HepG2 (cell line): Measurements from ENCODE around the gene WDR73. TPM values are rescaled to one million over a fixed set of nuclear protein-coding genes. Genes with fewer than 3 reads are reported as not detected.
A peak's percentile ranks its signal among the peaks of the same experiment; 100 is the strongest.

Experiments used
- EHMT2 ChIP-seq: fragments of 200-600 bp; sonication (generic); IDR thresholded peaks from 2 replicates; pipeline ENCODE4 v1.7.0; 2017; ENCODE audit warnings: antibody characterized with exemption, low read depth, low read length, borderline replicate concordance
- FLYWCH1 ChIP-seq: sonication (generic); formaldehyde crosslinking; IDR thresholded peaks from 2 replicates; pipeline ENCODE4 v1.8.1; 2023; ENCODE audit warnings: mild to moderate bottlenecking, missing genetic modification reagents
- KLF16 ChIP-seq, 2 experiments: sonication (generic) in 1 of 2; formaldehyde crosslinking in 1 of 2; IDR thresholded peaks; 2 replicates each; pipeline versions ENCODE4 v1.6.1 to v1.8.0; 2016 to 2023; ENCODE audit warnings: missing genetic modification reagents in 2 of 2, missing compliant biosample characterization in 1 of 2
- MTF2 ChIP-seq: sonication (generic); formaldehyde crosslinking; IDR thresholded peaks from 2 replicates; pipeline ENCODE4 v1.5.0; 2020; ENCODE audit warnings: missing genetic modification reagents, borderline replicate concordance
- NFE2 ChIP-seq: sonication (generic); formaldehyde crosslinking; IDR thresholded peaks from 2 replicates; pipeline ENCODE4 v1.4.0; 2020; ENCODE audit warnings: missing genetic modification reagents
- PCBP2 ChIP-seq: fragments of 200-400 bp; formaldehyde crosslinking; optimal IDR thresholded peaks from 2 replicates; pipeline ENCODE3; 2018; ENCODE audit warnings: low read length, low read depth; ENCODE audit not compliant: poor library complexity, severe bottlenecking
- SMARCE1 ChIP-seq: fragments of 450-650 bp; IDR thresholded peaks from 2 replicates; pipeline ENCODE4 v1.6.1; 2017; ENCODE audit warnings: borderline replicate concordance
- SRY ChIP-seq: sonication (generic); formaldehyde crosslinking; IDR thresholded peaks from 2 replicates; pipeline ENCODE4 v1.8.0; 2022; ENCODE audit warnings: mild to moderate bottlenecking, missing genetic modification reagents
- U2AF1 ChIP-seq: fragments of 200-400 bp; formaldehyde crosslinking; optimal IDR thresholded peaks from 2 replicates; pipeline ENCODE3; 2017; ENCODE audit warnings: mild to moderate bottlenecking, low read depth, low read length
- ZNF253 ChIP-seq: sonication (generic); formaldehyde crosslinking; IDR thresholded peaks from 2 replicates; pipeline ENCODE4 v1.8.0; 2022; ENCODE audit warnings: mild to moderate bottlenecking, missing genetic modification reagents, borderline replicate concordance
- ZNF747 ChIP-seq: sonication (generic); formaldehyde crosslinking; IDR thresholded peaks from 2 replicates; pipeline ENCODE4 v1.8.1; 2023; ENCODE audit warnings: missing genetic modification reagents, mild to moderate bottlenecking, borderline replicate concordance
- polyA plus RNA-seq, 8 experiments: library from polyadenylated mRNA; depleted of rRNA in 3 of 8; stranded (reverse) in 7 of 8; unstranded in 1 of 8; fragments of >200 nt; fragmentation: Illumina TruSeq in 4 of 8; extraction: Trizol in 4 of 8; gene quantifications; 2 replicates each; pipeline versions ENCODE4 v1.2.1 to v1.2.3, GENCODE V29; 2011 to 2016; ENCODE audit warnings: low read depth in 4 of 8, missing spikeins in 1 of 8, mixed read lengths in 1 of 8; ENCODE audit not compliant: insufficient read depth in 1 of 8
- total RNA-seq, 5 experiments: library from RNA; depleted of rRNA; stranded (reverse); fragments of >200 nt; fragmentation: Illumina TruSeq; extraction: Trizol; gene quantifications; 2 replicates each; pipeline ENCODE4 v1.2.3, GENCODE V29; 2016; ENCODE audit warnings: low read depth in 1 of 5
- TF ChIP-seq, protein P1 (sequence below): sonication (generic); formaldehyde crosslinking; IDR thresholded peaks from 2 replicates; pipeline ENCODE4 v1.4.0; 2020; ENCODE audit warnings: missing genetic modification reagents
- TF ChIP-seq, protein P2 (sequence below), 2 experiments: sonication (generic) in 1 of 2; formaldehyde crosslinking in 1 of 2; IDR thresholded peaks; 2 replicates each; pipeline versions ENCODE4 v1.4.0 to v1.6.1; 2018 to 2020; ENCODE audit warnings: missing genetic modification reagents in 2 of 2, borderline replicate concordance in 1 of 2, low read depth in 1 of 2, mild to moderate bottlenecking in 1 of 2, missing biosample characterization in 1 of 2
- TF ChIP-seq, protein P3 (sequence below): sonication (generic); formaldehyde crosslinking; IDR thresholded peaks from 2 replicates; pipeline ENCODE4 v1.9.0; 2021; ENCODE audit warnings: missing genetic modification reagents, mild to moderate bottlenecking, borderline replicate concordance
- TF ChIP-seq, protein P4 (sequence below): IDR thresholded peaks from 2 replicates; pipeline ENCODE4 v1.6.1; 2016; ENCODE audit warnings: missing biosample characterization, missing genetic modification reagents, low read depth

The WDR73 gene
- total and polyA plus RNA-seq, 2 of the 13 experiments (the other 11 are each of a cell fraction or from before 2014, with no cell fraction given): 20.0 to 35.5 TPM

DNA sequence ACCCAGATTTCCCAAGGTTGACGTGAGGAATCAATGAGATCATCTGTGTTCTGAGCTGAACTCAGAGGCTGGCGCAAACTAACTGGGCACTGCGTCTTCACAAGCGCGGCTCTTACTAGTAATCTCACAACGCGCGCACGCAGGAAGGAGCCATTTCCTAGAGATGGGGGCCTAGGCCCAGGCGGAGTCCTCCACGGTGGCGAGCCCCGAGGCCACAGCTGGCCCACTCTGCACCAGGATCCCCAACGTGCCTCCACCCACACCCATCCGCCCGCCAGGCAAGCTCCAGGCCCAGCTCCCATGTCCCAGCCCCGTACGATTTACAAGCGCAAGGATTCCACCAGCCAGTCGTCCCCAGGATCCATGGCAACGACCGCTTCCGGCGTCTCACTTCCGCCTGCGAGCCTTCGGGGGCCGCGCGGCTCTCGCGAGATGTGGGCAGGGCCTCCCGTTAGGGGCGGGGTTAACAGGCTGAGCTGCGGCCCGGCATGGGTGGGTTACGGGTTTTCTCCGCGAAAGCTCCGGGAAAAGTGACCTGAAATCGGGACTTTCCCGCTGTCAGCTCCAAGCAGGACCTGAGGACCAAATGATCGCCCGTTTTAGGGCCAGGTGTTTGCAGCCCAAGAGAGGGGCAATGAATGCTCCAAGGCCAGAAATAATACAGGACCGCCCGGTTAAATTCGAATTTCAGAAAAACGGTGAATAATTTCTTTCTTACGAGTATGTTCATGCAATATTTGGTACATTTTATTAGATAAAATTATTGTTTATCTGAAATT, at the start of gene WDR73 (continued):
- TF ChIP-seq, protein P1, sequence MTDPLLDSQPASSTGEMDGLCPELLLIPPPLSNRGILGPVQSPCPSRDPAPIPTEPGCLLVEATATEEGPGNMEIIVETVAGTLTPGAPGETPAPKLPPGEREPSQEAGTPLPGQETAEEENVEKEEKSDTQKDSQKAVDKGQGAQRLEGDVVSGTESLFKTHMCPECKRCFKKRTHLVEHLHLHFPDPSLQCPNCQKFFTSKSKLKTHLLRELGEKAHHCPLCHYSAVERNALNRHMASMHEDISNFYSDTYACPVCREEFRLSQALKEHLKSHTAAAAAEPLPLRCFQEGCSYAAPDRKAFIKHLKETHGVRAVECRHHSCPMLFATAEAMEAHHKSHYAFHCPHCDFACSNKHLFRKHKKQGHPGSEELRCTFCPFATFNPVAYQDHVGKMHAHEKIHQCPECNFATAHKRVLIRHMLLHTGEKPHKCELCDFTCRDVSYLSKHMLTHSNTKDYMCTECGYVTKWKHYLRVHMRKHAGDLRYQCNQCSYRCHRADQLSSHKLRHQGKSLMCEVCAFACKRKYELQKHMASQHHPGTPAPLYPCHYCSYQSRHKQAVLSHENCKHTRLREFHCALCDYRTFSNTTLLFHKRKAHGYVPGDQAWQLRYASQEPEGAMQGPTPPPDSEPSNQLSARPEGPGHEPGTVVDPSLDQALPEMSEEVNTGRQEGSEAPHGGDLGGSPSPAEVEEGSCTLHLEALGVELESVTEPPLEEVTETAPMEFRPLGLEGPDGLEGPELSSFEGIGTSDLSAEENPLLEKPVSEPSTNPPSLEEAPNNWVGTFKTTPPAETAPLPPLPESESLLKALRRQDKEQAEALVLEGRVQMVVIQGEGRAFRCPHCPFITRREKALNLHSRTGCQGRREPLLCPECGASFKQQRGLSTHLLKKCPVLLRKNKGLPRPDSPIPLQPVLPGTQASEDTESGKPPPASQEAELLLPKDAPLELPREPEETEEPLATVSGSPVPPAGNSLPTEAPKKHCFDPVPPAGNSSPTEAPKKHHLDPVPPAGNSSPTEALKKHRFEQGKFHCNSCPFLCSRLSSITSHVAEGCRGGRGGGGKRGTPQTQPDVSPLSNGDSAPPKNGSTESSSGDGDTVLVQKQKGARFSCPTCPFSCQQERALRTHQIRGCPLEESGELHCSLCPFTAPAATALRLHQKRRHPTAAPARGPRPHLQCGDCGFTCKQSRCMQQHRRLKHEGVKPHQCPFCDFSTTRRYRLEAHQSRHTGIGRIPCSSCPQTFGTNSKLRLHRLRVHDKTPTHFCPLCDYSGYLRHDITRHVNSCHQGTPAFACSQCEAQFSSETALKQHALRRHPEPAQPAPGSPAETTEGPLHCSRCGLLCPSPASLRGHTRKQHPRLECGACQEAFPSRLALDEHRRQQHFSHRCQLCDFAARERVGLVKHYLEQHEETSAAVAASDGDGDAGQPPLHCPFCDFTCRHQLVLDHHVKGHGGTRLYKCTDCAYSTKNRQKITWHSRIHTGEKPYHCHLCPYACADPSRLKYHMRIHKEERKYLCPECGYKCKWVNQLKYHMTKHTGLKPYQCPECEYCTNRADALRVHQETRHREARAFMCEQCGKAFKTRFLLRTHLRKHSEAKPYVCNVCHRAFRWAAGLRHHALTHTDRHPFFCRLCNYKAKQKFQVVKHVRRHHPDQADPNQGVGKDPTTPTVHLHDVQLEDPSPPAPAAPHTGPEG (CRISPR knock-in tag): peak; percentile 78
- TF ChIP-seq SMARCE1 (no peak), ZNF747 (CRISPR knock-in tag) (no peak), NFE2 (CRISPR knock-in tag) (no peak), FLYWCH1 (CRISPR knock-in tag) (no peak), U2AF1 (no peak), EHMT2 (no peak), SRY (CRISPR knock-in tag) (no peak; the same call in 1 of the 2 replicates), PCBP2 (no peak), MTF2 (no peak), ZNF253 (CRISPR knock-in tag) (no peak; the same call in 1 of the 2 replicates), KLF16 (CRISPR knock-in tag; IDR thresholded peaks at IDR 0.05) (peak in 1 of 2 experiments; percentile 82; a peak in 1 of 4 replicates)
- TF ChIP-seq, protein P2, sequence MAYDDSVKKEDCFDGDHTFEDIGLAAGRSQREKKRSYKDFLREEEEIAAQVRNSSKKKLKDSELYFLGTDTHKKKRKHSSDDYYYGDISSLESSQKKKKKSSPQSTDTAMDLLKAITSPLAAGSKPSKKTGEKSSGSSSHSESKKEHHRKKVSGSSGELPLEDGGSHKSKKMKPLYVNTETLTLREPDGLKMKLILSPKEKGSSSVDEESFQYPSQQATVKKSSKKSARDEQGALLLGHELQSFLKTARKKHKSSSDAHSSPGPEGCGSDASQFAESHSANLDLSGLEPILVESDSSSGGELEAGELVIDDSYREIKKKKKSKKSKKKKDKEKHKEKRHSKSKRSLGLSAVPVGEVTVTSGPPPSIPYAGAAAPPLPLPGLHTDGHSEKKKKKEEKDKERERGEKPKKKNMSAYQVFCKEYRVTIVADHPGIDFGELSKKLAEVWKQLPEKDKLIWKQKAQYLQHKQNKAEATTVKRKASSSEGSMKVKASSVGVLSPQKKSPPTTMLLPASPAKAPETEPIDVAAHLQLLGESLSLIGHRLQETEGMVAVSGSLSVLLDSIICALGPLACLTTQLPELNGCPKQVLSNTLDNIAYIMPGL (CRISPR knock-in tag; IDR thresholded peaks at IDR 0.05; ENCODE audit: borderline replicate concordance in 1 of 2, low read depth in 1 of 2): peak; percentile 67 to 68; a peak in 3 of 4 replicates
- TF ChIP-seq, protein P3, sequence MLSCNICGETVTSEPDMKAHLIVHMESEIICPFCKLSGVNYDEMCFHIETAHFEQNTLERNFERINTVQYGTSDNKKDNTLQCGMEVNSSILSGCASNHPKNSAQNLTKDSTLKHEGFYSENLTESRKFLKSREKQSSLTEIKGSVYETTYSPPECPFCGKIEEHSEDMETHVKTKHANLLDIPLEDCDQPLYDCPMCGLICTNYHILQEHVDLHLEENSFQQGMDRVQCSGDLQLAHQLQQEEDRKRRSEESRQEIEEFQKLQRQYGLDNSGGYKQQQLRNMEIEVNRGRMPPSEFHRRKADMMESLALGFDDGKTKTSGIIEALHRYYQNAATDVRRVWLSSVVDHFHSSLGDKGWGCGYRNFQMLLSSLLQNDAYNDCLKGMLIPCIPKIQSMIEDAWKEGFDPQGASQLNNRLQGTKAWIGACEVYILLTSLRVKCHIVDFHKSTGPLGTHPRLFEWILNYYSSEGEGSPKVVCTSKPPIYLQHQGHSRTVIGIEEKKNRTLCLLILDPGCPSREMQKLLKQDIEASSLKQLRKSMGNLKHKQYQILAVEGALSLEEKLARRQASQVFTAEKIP (CRISPR knock-in tag): no peak
- TF ChIP-seq, protein P4, sequence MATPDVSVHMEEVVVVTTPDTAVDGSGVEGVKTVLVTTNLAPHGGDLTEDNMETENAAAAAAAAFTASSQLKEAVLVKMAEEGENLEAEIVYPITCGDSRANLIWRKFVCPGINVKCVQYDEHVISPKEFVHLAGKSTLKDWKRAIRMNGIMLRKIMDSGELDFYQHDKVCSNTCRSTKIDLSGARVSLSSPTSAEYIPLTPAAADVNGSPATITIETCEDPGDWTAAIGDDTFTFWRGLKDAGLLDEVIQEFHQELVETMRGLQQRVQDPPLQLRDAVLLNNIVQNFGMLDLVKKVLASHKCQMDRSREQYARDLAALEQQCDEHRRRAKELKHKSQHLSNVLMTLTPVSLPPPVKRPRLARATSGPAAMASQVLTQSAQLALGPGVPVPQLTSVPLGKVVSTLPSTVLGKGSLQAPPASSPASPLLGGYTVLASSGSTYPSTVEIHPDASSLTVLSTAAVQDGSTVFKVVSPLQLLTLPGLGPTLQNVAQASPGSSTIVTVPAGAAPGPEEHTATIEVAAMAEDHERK (CRISPR knock-in tag): no peak
